HL-60 (cell line): ENCODE measurements around the gene RNLS.

Experiments used
- CTCF ChIP-seq: IDR thresholded peaks from one replicate; pipeline ENCODE4 v1.5.1; 2011; ENCODE audit warnings: low read length, control low read depth, inconsistent platforms; ENCODE audit not compliant: insufficient read depth
- GABPA ChIP-seq: IDR thresholded peaks from 2 replicates; pipeline ENCODE4 v1.6.1; 2012; ENCODE audit warnings: low read depth
- POLR2AphosphoS5 ChIP-seq: IDR thresholded peaks from 2 replicates; pipeline ENCODE4 v1.6.1; 2012; ENCODE audit warnings: low read depth
- SPI1 ChIP-seq: IDR thresholded peaks from 2 replicates; pipeline ENCODE4 v1.6.1; 2012; ENCODE audit warnings: low read depth, mild to moderate bottlenecking, borderline replicate concordance

- TF ChIP-seq CTCF (no peak), SPI1 (no peak), POLR2AphosphoS5 (no peak), GABPA (no peak)
Measured at GRCh38 chr10:88336334-88336733, 246.8 kb downstream of the RNLS start.
